ENCODE data around the gene BSDC1. TPM values are rescaled to one million over a fixed set of nuclear protein-coding genes. Genes with fewer than 3 reads are reported as not detected.

Gene BSDC1
- total and polyA plus RNA-seq, 10 of the 15 experiments (the other 5 are each of a cell fraction or from before 2014, with no cell fraction given), result 3.0 to 39.7 (median 22.8) TPM

DNA sequence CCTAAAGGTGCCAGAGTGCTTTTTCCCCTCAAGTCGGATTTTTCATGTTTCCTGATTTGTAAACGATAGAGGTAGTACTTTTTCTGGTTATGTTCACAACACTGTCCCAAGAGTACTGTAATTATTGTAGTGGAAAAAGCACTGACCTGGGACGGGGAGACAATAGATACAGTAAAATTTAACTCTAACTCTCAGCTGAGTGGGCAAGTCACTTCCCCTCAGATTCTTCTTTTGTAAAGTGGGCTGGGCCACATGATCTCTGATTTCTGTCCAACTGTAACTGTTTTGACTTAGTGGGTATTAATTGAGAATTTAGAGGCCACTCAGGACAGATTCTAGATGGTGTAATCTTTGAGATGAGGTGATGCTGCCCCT is 77.4 kb downstream of the BSDC1 start (continued):
- TF ChIP-seq ATF2 (IDR thresholded peaks at IDR 0.05; ENCODE audit: low read length) (no peak), WRNIP1 (IDR thresholded peaks at IDR 0.05; ENCODE audit: borderline replicate concordance, low read depth, low read length) (no peak), EZH2 (IDR thresholded peaks at IDR 0.05; ENCODE audit: borderline replicate concordance, control insufficient read depth, low read depth, low read length) (no peak), CBX3 (IDR thresholded peaks at IDR 0.05; ENCODE audit: borderline replicate concordance, low read depth) (no peak), PAX8 (IDR thresholded peaks at IDR 0.05) (no peak), NBN (IDR thresholded peaks at IDR 0.05) (no peak), BACH1 (IDR thresholded peaks at IDR 0.05; ENCODE audit: borderline replicate concordance) (no peak), IKZF2 (IDR thresholded peaks at IDR 0.05) (peak in 1 of 2 experiments; percentile 26; a peak in 2 of 4 replicates), MEF2B (IDR thresholded peaks at IDR 0.05; ENCODE audit: partially characterized antibody, poor library complexity, severe bottlenecking) (peak; percentile 20), HCFC1 (IDR thresholded peaks at IDR 0.05; ENCODE audit: low read length) (no peak), SIN3A (IDR thresholded peaks at IDR 0.05; ENCODE audit: low read depth, low read length) (no peak), LARP7 (IDR thresholded peaks at IDR 0.05) (0 out of 2 replicates have a peak, but pooled peaks have one; percentile 22), RELB (IDR thresholded peaks at IDR 0.05; ENCODE audit: low read depth) (0 out of 2 replicates have a peak, but pooled peaks have one; percentile 21), SMARCA5 (IDR thresholded peaks at IDR 0.05) (no peak)
- TF ChIP-seq, protein P1, sequence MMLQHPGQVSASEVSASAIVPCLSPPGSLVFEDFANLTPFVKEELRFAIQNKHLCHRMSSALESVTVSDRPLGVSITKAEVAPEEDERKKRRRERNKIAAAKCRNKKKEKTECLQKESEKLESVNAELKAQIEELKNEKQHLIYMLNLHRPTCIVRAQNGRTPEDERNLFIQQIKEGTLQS (IDR thresholded peaks at IDR 0.05; ENCODE audit: borderline replicate concordance, extremely low read depth, low read depth, low read length), result no peak
- TF ChIP-seq, protein P2, sequence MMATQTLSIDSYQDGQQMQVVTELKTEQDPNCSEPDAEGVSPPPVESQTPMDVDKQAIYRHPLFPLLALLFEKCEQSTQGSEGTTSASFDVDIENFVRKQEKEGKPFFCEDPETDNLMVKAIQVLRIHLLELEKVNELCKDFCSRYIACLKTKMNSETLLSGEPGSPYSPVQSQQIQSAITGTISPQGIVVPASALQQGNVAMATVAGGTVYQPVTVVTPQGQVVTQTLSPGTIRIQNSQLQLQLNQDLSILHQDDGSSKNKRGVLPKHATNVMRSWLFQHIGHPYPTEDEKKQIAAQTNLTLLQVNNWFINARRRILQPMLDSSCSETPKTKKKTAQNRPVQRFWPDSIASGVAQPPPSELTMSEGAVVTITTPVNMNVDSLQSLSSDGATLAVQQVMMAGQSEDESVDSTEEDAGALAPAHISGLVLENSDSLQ (IDR thresholded peaks at IDR 0.05), result no peak

Other genes starting within 250 kb of the BSDC1 start
Only the 7 nearest of the 14 such genes appear.
- gene LCK, start 143.2 kb downstream of the BSDC1 start, total RNA-seq (2014; rRNA removed), result 173 and 179 TPM in 2 replicates
- gene LCK, start 143.2 kb downstream of the BSDC1 start, total RNA-seq (2014; rRNA removed; fragmentation: Illumina TruSeq; extraction: Trizol), result 97.7 and 109 TPM in 2 replicates
- gene LCK, start 143.2 kb downstream of the BSDC1 start, total RNA-seq (2021), result 126 and 143 TPM in 2 replicates
- gene LCK, start 143.2 kb downstream of the BSDC1 start, polyA plus RNA-seq (2011; rRNA removed), result 27.3 and 49.7 TPM in 2 replicates
- gene LCK, start 143.2 kb downstream of the BSDC1 start, polyA plus RNA-seq (2014; fragmentation: Illumina TruSeq; extraction: Trizol), result 60.5 and 107 TPM in 2 replicates
- gene LCK, start 143.2 kb downstream of the BSDC1 start, polyA plus RNA-seq (2014; fragmentation: Nextera tagmentation; extraction: Ambion mirVana), result 10 to 100 TPM; 31.5 to 46.0 TPM
- 130 and 141 TPM in 2 replicates for gene LCK, start 143.2 kb downstream of the BSDC1 start, polyA plus RNA-seq (2014; rRNA removed)
- gene LCK, start 143.2 kb downstream of the BSDC1 start, polyA plus RNA-seq (2016; fragmentation: Nextera tagmentation; extraction: Ambion mirVana), result 100 to 1,000 TPM; 148 to 162 TPM
- gene HDAC1, start 102.4 kb downstream of the BSDC1 start, total RNA-seq (2014; rRNA removed), result 154 and 164 TPM in 2 replicates
- 145 and 147 TPM in 2 replicates for gene HDAC1, start 102.4 kb downstream of the BSDC1 start, total RNA-seq (2014; rRNA removed; fragmentation: Illumina TruSeq; extraction: Trizol)
- gene HDAC1, start 102.4 kb downstream of the BSDC1 start, total RNA-seq (2021), result 153 and 154 TPM in 2 replicates
- 285 and 331 TPM in 2 replicates for gene HDAC1, start 102.4 kb downstream of the BSDC1 start, polyA plus RNA-seq (2011; rRNA removed)
- 189 and 199 TPM in 2 replicates for gene HDAC1, start 102.4 kb downstream of the BSDC1 start, polyA plus RNA-seq (2014; fragmentation: Illumina TruSeq; extraction: Trizol)
- 100 to 1,000 TPM; 150 to 151 TPM for gene HDAC1, start 102.4 kb downstream of the BSDC1 start, polyA plus RNA-seq (2014; fragmentation: Nextera tagmentation; extraction: Ambion mirVana)
- 170 and 182 TPM in 2 replicates for gene HDAC1, start 102.4 kb downstream of the BSDC1 start, polyA plus RNA-seq (2014; rRNA removed)
- 100 to 1,000 TPM; 196 to 206 TPM for gene HDAC1, start 102.4 kb downstream of the BSDC1 start, polyA plus RNA-seq (2016; fragmentation: Nextera tagmentation; extraction: Ambion mirVana)
- 106 TPM in 2 replicates for gene MARCKSL1, start 58.2 kb downstream of the BSDC1 start, total RNA-seq (2014; rRNA removed)
- 71.4 and 80.8 TPM in 2 replicates for gene MARCKSL1, start 58.2 kb downstream of the BSDC1 start, total RNA-seq (2014; rRNA removed; fragmentation: Illumina TruSeq; extraction: Trizol)
- gene MARCKSL1, start 58.2 kb downstream of the BSDC1 start, total RNA-seq (2021), result 180 and 191 TPM in 2 replicates
- gene MARCKSL1, start 58.2 kb downstream of the BSDC1 start, polyA plus RNA-seq (2011; rRNA removed), result 106 and 147 TPM in 2 replicates
- 189 and 225 TPM in 2 replicates for gene MARCKSL1, start 58.2 kb downstream of the BSDC1 start, polyA plus RNA-seq (2014; fragmentation: Illumina TruSeq; extraction: Trizol)
- gene MARCKSL1, start 58.2 kb downstream of the BSDC1 start, polyA plus RNA-seq (2014; fragmentation: Nextera tagmentation; extraction: Ambion mirVana), result 10 to 100 TPM; 14.5 to 32.6 TPM
- gene MARCKSL1, start 58.2 kb downstream of the BSDC1 start, polyA plus RNA-seq (2014; rRNA removed), result 200 and 211 TPM in 2 replicates
- 100 to 1,000 TPM; 169 to 194 TPM for gene MARCKSL1, start 58.2 kb downstream of the BSDC1 start, polyA plus RNA-seq (2016; fragmentation: Nextera tagmentation; extraction: Ambion mirVana)
- gene FAM229A, start 32.0 kb downstream of the BSDC1 start, total RNA-seq (2014; rRNA removed), result 1.4 and 2.1 TPM in 2 replicates
- gene FAM229A, start 32.0 kb downstream of the BSDC1 start, total RNA-seq (2014; rRNA removed; fragmentation: Illumina TruSeq; extraction: Trizol), result 1.2 and 1.3 TPM in 2 replicates
- gene FAM229A, start 32.0 kb downstream of the BSDC1 start, total RNA-seq (2021), result 3.1 and 5.1 TPM in 2 replicates
- 4.0 and 5.3 TPM in 2 replicates for gene FAM229A, start 32.0 kb downstream of the BSDC1 start, polyA plus RNA-seq (2011; rRNA removed)
- 2.6 and 2.9 TPM in 2 replicates for gene FAM229A, start 32.0 kb downstream of the BSDC1 start, polyA plus RNA-seq (2014; fragmentation: Illumina TruSeq; extraction: Trizol)
- gene FAM229A, start 32.0 kb downstream of the BSDC1 start, polyA plus RNA-seq (2014; fragmentation: Nextera tagmentation; extraction: Ambion mirVana), result under 1 TPM in 1 of 2 experiments, not detected in 1; 0.02 TPM
- 4.5 and 5.3 TPM in 2 replicates for gene FAM229A, start 32.0 kb downstream of the BSDC1 start, polyA plus RNA-seq (2014; rRNA removed)
- gene FAM229A, start 32.0 kb downstream of the BSDC1 start, polyA plus RNA-seq (2016; fragmentation: Nextera tagmentation; extraction: Ambion mirVana), result 1 to 10 TPM in 1 of 2 experiments, under 1 TPM in 1; 0.25 to 1.2 TPM
- 0.56 and 0.98 TPM in 2 replicates for gene TSSK3, start 31.9 kb downstream of the BSDC1 start, total RNA-seq (2014; rRNA removed)
- 0.63 and 1.6 TPM in 2 replicates for gene TSSK3, start 31.9 kb downstream of the BSDC1 start, total RNA-seq (2014; rRNA removed; fragmentation: Illumina TruSeq; extraction: Trizol)
- gene TSSK3, start 31.9 kb downstream of the BSDC1 start, total RNA-seq (2021), result 0.82 and 1.2 TPM in 2 replicates
- 0.67 and 1.2 TPM in 2 replicates for gene TSSK3, start 31.9 kb downstream of the BSDC1 start, polyA plus RNA-seq (2011; rRNA removed)
- 0.48 and 0.92 TPM in 2 replicates for gene TSSK3, start 31.9 kb downstream of the BSDC1 start, polyA plus RNA-seq (2014; fragmentation: Illumina TruSeq; extraction: Trizol)
- gene TSSK3, start 31.9 kb downstream of the BSDC1 start, polyA plus RNA-seq (2014; fragmentation: Nextera tagmentation; extraction: Ambion mirVana), result under 1 TPM; 0.42 to 0.77 TPM
- 0.51 and 1.2 TPM in 2 replicates for gene TSSK3, start 31.9 kb downstream of the BSDC1 start, polyA plus RNA-seq (2014; rRNA removed)
- under 1 TPM; 0.58 to 0.82 TPM for gene TSSK3, start 31.9 kb downstream of the BSDC1 start, polyA plus RNA-seq (2016; fragmentation: Nextera tagmentation; extraction: Ambion mirVana)
- gene ZBTB8B, start 70.6 kb upstream of the BSDC1 start, total RNA-seq (2014; rRNA removed), result under 0.01 and 0.05 TPM in 2 replicates
- gene ZBTB8B, start 70.6 kb upstream of the BSDC1 start, total RNA-seq (2014; rRNA removed; fragmentation: Illumina TruSeq; extraction: Trizol), result under 0.01 and 0.04 TPM in 2 replicates
- gene ZBTB8B, start 70.6 kb upstream of the BSDC1 start, total RNA-seq (2021), result 0.03 TPM in 1 of 2 replicates, not detected in the other
- not detected in 2 replicates for gene ZBTB8B, start 70.6 kb upstream of the BSDC1 start, polyA plus RNA-seq (2011; rRNA removed)
- gene ZBTB8B, start 70.6 kb upstream of the BSDC1 start, polyA plus RNA-seq (2014; fragmentation: Illumina TruSeq; extraction: Trizol), result 0.01 TPM in 1 of 2 replicates, not detected in the other
- under 1 TPM in 1 of 2 experiments, not detected in 1; under 0.01 TPM for gene ZBTB8B, start 70.6 kb upstream of the BSDC1 start, polyA plus RNA-seq (2014; fragmentation: Nextera tagmentation; extraction: Ambion mirVana)
- gene ZBTB8B, start 70.6 kb upstream of the BSDC1 start, polyA plus RNA-seq (2014; rRNA removed), result 0.01 TPM in 2 replicates
- gene ZBTB8B, start 70.6 kb upstream of the BSDC1 start, polyA plus RNA-seq (2016; fragmentation: Nextera tagmentation; extraction: Ambion mirVana), result under 1 TPM in 1 of 2 experiments, not detected in 1; 0.01 TPM
- gene ZBTB8A, start 145.0 kb upstream of the BSDC1 start, total RNA-seq (2014; rRNA removed), result 2.1 and 2.9 TPM in 2 replicates
- 2.5 and 2.6 TPM in 2 replicates for gene ZBTB8A, start 145.0 kb upstream of the BSDC1 start, total RNA-seq (2014; rRNA removed; fragmentation: Illumina TruSeq; extraction: Trizol)
- gene ZBTB8A, start 145.0 kb upstream of the BSDC1 start, total RNA-seq (2021), result 2.7 and 3.5 TPM in 2 replicates
- gene ZBTB8A, start 145.0 kb upstream of the BSDC1 start, polyA plus RNA-seq (2011; rRNA removed), result 1.1 and 1.4 TPM in 2 replicates
- gene ZBTB8A, start 145.0 kb upstream of the BSDC1 start, polyA plus RNA-seq (2014; fragmentation: Illumina TruSeq; extraction: Trizol), result 3.1 and 3.8 TPM in 2 replicates
- gene ZBTB8A, start 145.0 kb upstream of the BSDC1 start, polyA plus RNA-seq (2014; fragmentation: Nextera tagmentation; extraction: Ambion mirVana), result under 1 TPM; 0.48 to 0.90 TPM
- 1.6 and 2.2 TPM in 2 replicates for gene ZBTB8A, start 145.0 kb upstream of the BSDC1 start, polyA plus RNA-seq (2014; rRNA removed)
- 1 to 10 TPM; 3.7 to 4.7 TPM for gene ZBTB8A, start 145.0 kb upstream of the BSDC1 start, polyA plus RNA-seq (2016; fragmentation: Nextera tagmentation; extraction: Ambion mirVana)

All from GM12878 (cell line).